NK-92 (cell line): ENCODE data around the gene TMEM231.
"Not testable (repeated sequence)": the region's sequence is repeated elsewhere in the genome, so short reads cannot be mapped to it uniquely, and the experiment has no call there.

ENCODE experiments used
- DNase-seq: peaks from one replicate; lab custom pipeline; 2025; ENCODE audit not compliant: unreplicated experiment; lab: John Stamatoyannopoulos, UW

TMEM231 gene

GRCh38 chr16:75555707-75556430 is at the start of gene TMEM231:
TSS of gene TMEM231 (minus strand) at chr16:75556252. CDS start at chr16:75556209, 43 bp downstream.
- DNase-seq, result peak; percentile 79

- no peak for DNase-seq
Observed at GRCh38 chr16:75603241-75603640, 47.2 kb upstream of the TMEM231 start.

GRCh38 chr16:75599452-75600277 is 43.6 kb upstream of the TMEM231 start:
- DNase-seq, result no peak

- DNase-seq, result no peak
Observed at GRCh38 chr16:75593825-75594820, 38.1 kb upstream of the TMEM231 start.

- DNase-seq, result no peak
Observed at GRCh38 chr16:75593308-75593707, 37.3 kb upstream of the TMEM231 start.

GRCh38 chr16:75591927-75592326 is 35.9 kb upstream of the TMEM231 start:
- DNase-seq, result not testable (repeated sequence)

GRCh38 chr16:75590920-75591843 is 35.1 kb upstream of the TMEM231 start:
- DNase-seq, result no peak

GRCh38 chr16:75589306-75589705 is 33.3 kb upstream of the TMEM231 start:
- DNase-seq, result no peak

- DNase-seq, result no peak
Observed at GRCh38 chr16:75588716-75589115, 32.7 kb upstream of the TMEM231 start.

GRCh38 chr16:75584108-75584507 is 28.1 kb upstream of the TMEM231 start:
- no peak for DNase-seq

- DNase-seq, result no peak
Observed at GRCh38 chr16:75579281-75579834, 23.3 kb upstream of the TMEM231 start.

GRCh38 chr16:75578725-75579124 is 22.7 kb upstream of the TMEM231 start:
- no peak for DNase-seq

GRCh38 chr16:75578212-75578611 is 22.2 kb upstream of the TMEM231 start:
- no peak for DNase-seq

- no peak for DNase-seq
Observed at GRCh38 chr16:75576384-75576811, 20.3 kb upstream of the TMEM231 start.

GRCh38 chr16:75575958-75576357 is 19.9 kb upstream of the TMEM231 start:
- no peak for DNase-seq

GRCh38 chr16:75573955-75574354 is 17.9 kb upstream of the TMEM231 start:
- no peak for DNase-seq

- no peak for DNase-seq
Observed at GRCh38 chr16:75572864-75573542, 17.0 kb upstream of the TMEM231 start.

- no peak for DNase-seq
Observed at GRCh38 chr16:75570396-75571065, 14.5 kb upstream of the TMEM231 start.
